ENCODE results near the gene SIAH2. TPM values are rescaled to one million over a fixed set of nuclear protein-coding genes. Genes with fewer than 3 reads are reported as not detected.

SIAH2 gene
- polyA plus RNA-seq, 4 donors, result 18.0 to 20.2 (median 18.5) TPM

GRCh38 chr3:150775001-150775599 lies 12.1 kb upstream of the SIAH2 start:
- DNase-seq (ENCODE audit: low read depth in 4 of 4, low spot score in 3 of 4), result no peak

DNA sequence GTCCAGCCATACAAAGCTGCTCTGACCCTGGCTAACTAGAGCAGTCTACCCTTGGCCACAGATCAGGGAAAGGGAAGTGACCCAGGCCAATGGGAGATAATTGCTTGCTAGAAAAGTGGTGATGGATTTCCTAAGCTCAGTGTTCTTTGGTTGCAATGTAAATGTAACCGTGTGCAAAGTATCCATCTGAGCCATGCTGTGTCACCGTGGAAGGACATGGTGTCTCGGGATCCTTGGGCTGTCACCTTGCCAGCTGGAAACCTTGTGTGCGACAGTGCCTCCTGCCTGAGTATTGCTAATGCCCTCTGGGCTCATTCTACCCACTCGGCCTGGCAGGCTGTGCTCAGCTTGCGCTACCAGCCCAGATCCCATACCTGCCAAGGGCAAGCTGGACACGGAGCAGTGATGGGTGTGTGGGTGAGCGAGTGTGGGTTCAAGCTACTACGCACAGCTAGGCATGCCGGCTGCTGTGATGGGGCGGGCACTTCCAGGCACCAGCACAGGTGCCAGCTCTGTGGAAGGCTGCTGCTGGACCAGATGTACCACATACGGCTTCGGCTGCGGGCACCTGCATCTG lies 10.7 kb upstream of the SIAH2 start:
- no peak for DNase-seq (ENCODE audit: low read depth in 4 of 4, low spot score in 3 of 4)

GRCh38 chr3:150771600-150771999 lies 8.6 kb upstream of the SIAH2 start:
- no peak for DNase-seq (ENCODE audit: low read depth in 4 of 4, low spot score in 3 of 4)

DNA sequence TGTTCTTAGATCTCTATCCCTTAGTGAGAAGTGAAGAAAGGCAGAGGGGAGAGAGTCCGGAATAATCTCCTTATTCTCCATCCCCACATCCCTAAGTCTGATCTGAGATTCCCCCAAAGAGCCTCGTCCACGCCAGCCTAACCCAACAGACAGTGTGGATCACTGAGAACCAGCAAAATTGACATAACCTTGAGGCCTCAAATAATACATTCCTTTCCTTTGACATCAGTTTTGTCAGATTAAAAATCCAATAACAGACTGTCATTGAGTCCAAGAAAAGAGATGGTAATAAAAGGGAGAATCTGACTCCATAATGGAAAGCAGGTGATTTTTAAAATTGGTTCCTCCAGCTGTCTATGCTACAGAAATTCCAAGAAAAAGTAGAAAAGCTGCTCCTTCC lies 7.7 kb upstream of the SIAH2 start:
- DNase-seq (ENCODE audit: low read depth in 4 of 4, low spot score in 3 of 4), result no peak

- DNase-seq (ENCODE audit: low read depth in 4 of 4, low spot score in 3 of 4), result no peak
Measured at GRCh38 chr3:150766742-150767141, 3.8 kb upstream of the SIAH2 start.

- DNase-seq (ENCODE audit: low read depth in 4 of 4, low spot score in 3 of 4), result no peak
Measured at GRCh38 chr3:150765949-150766720, 3.2 kb upstream of the SIAH2 start.

DNA sequence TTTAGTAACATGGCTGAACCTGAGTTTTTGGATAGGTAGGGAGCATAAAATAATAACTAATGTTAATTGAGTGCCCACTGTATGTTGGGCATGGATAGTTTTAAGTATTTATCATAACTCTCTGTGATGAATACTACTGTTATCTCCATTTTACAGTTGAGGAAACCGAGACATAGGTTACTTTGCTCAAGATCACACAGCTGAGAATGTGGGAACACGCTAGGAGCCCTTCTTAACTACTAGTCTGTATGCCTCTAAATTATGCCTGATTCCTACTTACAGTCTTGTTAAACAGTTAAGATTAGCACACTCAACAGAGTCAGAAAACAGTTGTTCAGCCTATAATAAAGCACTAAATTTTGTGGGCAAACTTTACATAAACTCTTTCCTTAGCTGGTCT lies 2.0 kb upstream of the SIAH2 start:
- DNase-seq (ENCODE audit: low read depth in 4 of 4, low spot score in 3 of 4), result no peak

DNA sequence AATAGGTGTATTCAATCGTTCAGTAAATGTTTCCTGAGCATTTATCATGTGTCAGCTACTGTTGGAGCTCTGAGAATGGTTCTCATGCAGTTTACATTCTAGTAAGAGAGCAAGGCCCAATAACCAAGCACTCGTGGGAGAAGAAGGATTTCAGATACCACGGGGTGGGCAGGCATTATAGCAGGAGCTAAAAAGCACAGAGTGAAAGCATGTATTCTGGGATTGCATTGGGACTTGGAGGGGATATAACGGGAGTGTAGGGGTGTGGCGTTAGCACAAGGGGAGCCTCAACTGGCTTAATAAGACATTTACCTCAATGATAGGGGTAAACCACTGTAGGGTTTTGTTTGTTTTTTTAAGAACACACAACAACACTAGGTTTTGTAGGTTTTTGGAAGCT lies 1.6 kb upstream of the SIAH2 start:
- no peak for DNase-seq (ENCODE audit: low read depth in 4 of 4, low spot score in 3 of 4)

GRCh38 chr3:150763841-150764483 lies 993 bp upstream of the SIAH2 start:
- peak in 2 of 4 donors; percentile 49 to 52 for DNase-seq (ENCODE audit: low read depth in 4 of 4, low spot score in 3 of 4)

- no peak for DNase-seq (ENCODE audit: low read depth in 4 of 4, low spot score in 3 of 4)
Measured at GRCh38 chr3:150762662-150763121, 277 bp downstream of the SIAH2 start.

- DNase-seq (ENCODE audit: low read depth in 4 of 4, low spot score in 3 of 4), result peak in 2 of 4 donors; percentile 35 to 52
Measured at GRCh38 chr3:150761831-150762661, 923 bp downstream of the SIAH2 start.

DNA sequence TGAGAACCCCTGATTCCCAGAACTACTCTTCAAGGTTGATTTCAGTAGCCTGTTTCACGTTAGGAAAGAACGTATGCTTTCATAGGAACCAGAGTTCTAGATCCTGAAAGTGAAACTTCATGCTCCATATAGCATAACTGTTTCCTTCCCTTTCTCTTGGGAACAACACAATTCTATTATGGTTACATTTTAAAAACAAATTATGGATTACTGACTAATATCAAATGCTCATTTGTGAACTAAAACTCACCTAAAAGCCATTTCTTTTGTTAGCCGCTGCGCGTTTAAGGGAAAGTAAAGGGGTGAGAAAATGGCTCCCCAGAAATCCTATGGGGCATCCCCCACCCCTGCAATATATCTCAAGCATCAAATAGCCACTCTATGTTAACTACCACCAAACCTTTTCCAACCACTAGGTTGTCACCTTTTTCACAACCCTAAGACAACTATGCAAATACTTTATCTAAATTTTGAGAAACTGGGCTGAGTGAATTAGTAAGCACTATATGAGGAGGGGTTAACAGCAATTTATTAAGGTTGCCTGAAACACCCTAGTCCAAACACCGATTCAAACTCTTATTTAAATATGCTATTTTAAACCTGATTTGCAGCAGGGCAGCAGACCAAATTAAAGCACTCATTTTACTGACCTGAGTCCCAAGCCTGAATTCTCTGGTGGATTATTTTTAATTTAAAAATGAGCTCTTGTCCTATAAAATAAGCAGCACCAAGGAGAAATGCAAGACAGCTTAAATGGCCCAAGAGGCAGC lies 2.4 kb downstream of the SIAH2 start:
- no peak for DNase-seq (ENCODE audit: low read depth in 4 of 4, low spot score in 3 of 4)

DNA sequence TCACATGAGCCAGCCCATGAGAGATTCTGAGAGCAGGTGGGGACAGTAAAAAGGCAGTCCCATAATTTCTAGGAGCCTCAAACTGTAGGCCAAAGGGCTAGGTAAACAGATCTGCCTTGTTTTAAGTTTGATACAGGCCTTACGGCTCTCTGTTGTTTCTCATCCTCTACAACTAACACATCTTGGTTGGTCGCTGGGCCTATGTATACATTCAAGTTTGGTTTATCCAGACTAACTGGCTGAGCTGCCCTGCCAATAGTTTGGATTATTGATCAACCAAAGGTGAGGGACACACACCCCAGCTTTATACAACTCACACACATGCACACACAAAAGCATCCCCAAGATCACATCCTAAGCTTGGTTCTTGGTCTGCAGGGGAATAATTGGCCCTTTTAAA lies 3.0 kb downstream of the SIAH2 start:
- DNase-seq (ENCODE audit: low read depth in 4 of 4, low spot score in 3 of 4), result no peak

GRCh38 chr3:150759319-150759718 lies 3.6 kb downstream of the SIAH2 start:
- DNase-seq (ENCODE audit: low read depth in 4 of 4, low spot score in 3 of 4), result no peak

- no peak for DNase-seq (ENCODE audit: low read depth in 4 of 4, low spot score in 3 of 4)
Measured at GRCh38 chr3:150757768-150758167, 5.2 kb downstream of the SIAH2 start.

- DNase-seq (ENCODE audit: low read depth in 4 of 4, low spot score in 3 of 4), result no peak
Measured at GRCh38 chr3:150757364-150757763, 5.6 kb downstream of the SIAH2 start.

DNA sequence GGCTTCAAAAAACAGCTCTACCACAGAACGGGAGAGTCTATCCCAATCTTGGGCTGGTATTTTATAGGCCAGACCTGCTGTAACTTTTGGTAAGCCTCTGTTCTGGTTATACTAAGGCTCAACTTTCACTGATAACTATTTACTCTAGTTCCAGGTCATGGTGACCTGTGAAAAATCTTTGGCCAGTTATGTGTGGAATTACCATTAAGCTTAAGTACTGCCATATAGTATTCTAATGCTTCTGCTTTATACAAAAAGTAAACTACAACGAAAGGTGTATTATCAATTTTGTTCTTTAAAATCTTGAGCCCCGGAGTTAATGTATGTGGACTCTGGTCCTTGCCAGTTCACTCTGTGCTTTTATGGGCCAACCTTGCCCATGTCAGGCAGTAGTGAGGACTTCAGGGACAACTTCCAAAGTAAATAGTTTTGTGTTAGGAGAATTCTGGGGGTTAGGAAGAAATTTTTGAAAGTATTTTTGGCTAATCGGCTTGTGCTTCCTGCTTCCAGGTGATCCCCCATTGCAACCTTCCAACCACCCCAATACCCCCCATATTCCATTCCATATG lies 6.4 kb downstream of the SIAH2 start:
- no peak for DNase-seq (ENCODE audit: low read depth in 4 of 4, low spot score in 3 of 4)

- DNase-seq (ENCODE audit: low read depth in 4 of 4, low spot score in 3 of 4), result no peak
Measured at GRCh38 chr3:150755902-150756301, 7.1 kb downstream of the SIAH2 start.

GRCh38 chr3:150754896-150755295 lies 8.1 kb downstream of the SIAH2 start:
- no peak for DNase-seq (ENCODE audit: low read depth in 4 of 4, low spot score in 3 of 4)

Data from left renal pelvis (tissue), 4 donors.